Adipose tissue (tissue), 3 donors: ENCODE measurements around the gene GPR107. TPM values are rescaled to one million over a fixed set of nuclear protein-coding genes. Genes with fewer than 3 reads are reported as not detected.

Experiments used
- H3K27ac ChIP-seq: one replicate; pipeline ENCODE4 v1.5.1; 2013; ENCODE audit warnings: low read depth, low read length
- WGBS, 3 donors: extraction: QIAGEN DNeasy Blood & Tissue Kit; methylation state at CpG; one replicate each; pipeline ENCODE4 v1.1.7; 2013; 5-methylcytosine and 5-hydroxymethylcytosine counted together
- polyA plus RNA-seq, 3 donors: library from polyadenylated mRNA; stranded (reverse); fragments of 200-250 nt; gene quantifications; one replicate each; pipeline ENCODE4 v1.2.3, GENCODE V29; 2013
- donor health status: healthy with polysubstance abuse.
- donor health status: Bipolar disorder and iron deficiency.
- donor health status: healthy.

GPR107 gene
- polyA plus RNA-seq, 3 donors: 11.0 to 13.3 (median 11.2) TPM

DNA sequence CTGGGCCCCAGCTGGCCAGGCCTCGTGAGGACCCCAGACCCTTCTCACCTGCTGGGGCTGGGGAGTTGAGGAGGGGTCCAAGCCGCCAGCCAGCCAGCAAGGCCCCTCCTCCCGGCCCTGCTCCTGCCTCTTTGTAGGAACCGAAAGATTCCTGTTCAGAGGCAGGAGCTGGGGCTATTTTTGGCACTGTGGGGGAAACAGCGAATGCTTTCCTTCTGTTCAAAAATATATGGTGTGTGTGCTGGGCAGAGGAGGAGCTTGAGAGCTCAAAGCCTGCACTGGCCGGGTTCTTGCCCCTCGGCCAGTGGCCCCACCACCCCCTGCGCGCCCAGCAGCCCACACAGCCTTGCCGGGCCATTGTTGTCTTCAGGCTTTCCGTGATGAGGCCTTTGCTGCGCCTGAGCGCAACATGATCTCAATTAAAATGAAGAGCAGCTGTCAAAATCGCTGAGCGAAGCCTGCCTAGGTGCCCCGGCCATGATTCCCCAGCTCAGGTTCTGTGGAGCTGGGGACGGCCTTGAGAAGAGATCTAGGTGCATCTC is 131.9 kb downstream of the GPR107 start:
- H3K27ac ChIP-seq: no peak overlapping the region
- 70 to 84% (median 71%) methylated on average over 17 of the region's 17 CpGs for WGBS, 3 donors

DNA sequence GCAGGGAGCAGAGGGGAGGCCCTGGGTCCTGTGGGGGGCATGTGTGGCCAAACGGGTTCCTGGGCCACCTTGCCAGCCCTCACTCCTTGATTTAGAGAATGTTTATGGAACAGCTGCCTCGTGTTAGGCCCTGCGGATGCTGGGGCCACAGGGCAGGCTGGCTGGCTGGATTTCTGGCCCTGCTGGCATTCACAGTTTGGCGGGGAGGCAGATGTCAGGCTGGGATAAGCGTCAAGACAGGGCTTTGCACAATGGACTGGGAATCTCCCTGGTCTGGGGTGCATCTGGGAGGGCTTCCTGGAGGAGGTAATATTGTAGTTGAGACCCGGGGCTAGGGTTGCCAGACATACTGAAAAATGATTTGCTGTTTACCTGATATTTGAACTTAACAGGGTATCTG is 132.3 kb downstream of the GPR107 start:
- WGBS, 3 donors: 71 to 83% (median 80%) methylated on average over 6 of the region's 6 CpGs
- H3K27ac ChIP-seq: no peak overlapping the region

DNA sequence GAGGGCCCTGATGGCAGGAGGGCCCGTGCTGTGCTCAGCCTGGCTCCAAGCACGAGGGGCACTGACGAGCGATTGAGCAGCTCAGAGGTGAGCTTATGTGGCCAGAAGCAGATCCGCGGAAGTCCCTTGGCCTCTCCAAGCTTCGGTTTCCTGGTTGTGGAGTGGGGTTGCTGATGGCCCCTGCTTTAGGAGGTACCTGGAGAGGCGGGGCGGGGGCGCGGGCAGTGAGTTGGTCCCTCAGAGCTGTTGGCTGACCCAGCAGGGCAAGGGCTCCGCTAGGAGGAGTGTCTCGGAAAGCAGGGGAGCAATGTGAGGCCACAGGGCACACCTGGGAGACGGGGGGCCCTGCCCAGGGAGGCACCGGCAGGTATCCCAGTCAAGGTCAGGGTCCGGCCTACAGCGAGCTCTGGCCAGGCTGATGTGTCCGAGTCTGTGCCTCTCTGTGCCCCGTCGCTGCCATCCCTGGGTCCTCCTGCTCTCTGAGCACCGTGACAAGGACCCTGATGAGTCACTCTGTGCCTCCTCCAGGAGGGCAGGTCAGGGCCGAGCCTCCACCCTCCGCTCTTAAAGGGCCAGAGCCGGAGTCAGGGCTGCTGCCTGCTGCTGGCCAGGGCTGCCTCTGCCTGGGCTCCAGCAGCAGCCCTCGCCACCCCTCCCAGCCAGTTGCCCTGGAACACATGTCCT is 133.3 kb downstream of the GPR107 start:
- no peak overlapping the region for H3K27ac ChIP-seq
- WGBS, 3 donors: 38 to 80% (median 80%) methylated on average over 20 to 25 of the region's 25 CpGs

DNA sequence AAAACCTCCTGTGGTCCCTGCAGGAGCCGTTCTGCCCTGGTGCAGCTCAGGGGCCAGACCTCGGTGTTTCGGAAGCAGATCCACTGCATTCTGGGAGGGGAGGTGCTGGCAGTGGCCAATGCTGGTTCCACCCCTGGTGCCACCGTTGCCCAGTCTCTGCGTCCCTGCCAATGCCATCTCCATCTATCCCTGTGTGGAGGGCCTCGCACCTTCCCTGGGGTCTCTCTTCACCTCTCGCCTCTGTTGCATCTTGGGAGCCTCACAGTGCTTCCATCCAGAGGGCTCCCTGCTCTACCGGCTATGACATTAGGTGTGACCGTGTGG is 133.8 kb downstream of the GPR107 start:
- H3K27ac ChIP-seq: no peak overlapping the region
- 64 to 83% (median 66%) methylated on average over 9 of the region's 9 CpGs for WGBS, 3 donors

DNA sequence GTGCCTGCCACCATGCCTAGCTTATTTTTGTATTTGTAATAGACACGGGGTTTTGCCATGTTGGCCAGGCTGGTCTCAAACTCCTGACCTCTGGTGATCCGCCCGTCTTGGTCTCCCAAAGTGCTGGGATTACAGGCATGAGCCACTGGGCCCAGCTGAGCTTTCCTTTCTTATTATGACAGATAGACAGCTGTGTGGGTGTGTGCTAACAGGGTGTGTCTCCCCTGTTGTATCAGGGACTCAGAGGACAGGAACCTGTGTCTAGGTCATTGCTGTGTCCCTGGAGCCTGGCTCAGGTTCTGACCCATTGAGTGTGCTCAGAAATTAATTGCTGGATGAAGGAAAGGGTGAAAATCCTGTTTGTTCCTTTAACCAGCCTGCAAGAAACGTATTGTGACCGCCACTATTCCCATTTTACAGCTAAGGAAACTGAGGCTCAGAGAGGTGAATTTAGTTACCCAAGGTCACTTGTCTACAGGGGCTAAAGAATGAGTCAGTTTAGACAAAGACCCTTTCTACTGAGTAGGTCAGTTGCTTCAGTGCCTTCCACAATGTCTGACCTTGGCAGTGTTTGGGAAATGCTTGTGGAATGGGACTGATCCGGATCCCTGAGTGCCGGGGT is 135.3 kb downstream of the GPR107 start:
- 94 to 95% (median 94%) methylated on average over 7 of the region's 7 CpGs for WGBS, 3 donors
- H3K27ac ChIP-seq: no peak overlapping the region

Other genes starting within 250 kb of the GPR107 start
- gene TOR1A, start 229.8 kb upstream of the GPR107 start, polyA plus RNA-seq: 10 to 100 TPM; 16.0 to 29.6 (median 16.1) TPM
- 10 to 100 TPM; 39.1 to 70.7 (median 41.9) TPM for gene C9orf78, start 218.6 kb upstream of the GPR107 start, polyA plus RNA-seq
- gene USP20, start 218.4 kb upstream of the GPR107 start, polyA plus RNA-seq: 10 to 100 TPM; 12.7 to 15.9 (median 15.7) TPM
- 10 to 100 TPM in 2 of 3 donors, 1 to 10 TPM in 1; 4.3 to 20.1 (median 10.9) TPM for gene FNBP1, start 10.7 kb upstream of the GPR107 start, polyA plus RNA-seq
- 1 to 10 TPM; 1.3 to 5.2 (median 3.9) TPM for gene NCS1, start 118.5 kb downstream of the GPR107 start, polyA plus RNA-seq
- 1 to 10 TPM in 2 of 3 donors, under 1 TPM in 1; 0.98 to 5.2 (median 2.6) TPM for gene HMCN2, start 211.9 kb downstream of the GPR107 start, polyA plus RNA-seq